NB4 (cell line): ENCODE measurements around the gene ZNF546.

ENCODE experiments used
- MYC ChIP-seq: IDR thresholded peaks from 2 replicates; pipeline ENCODE4 v1.6.1; 2011; ENCODE audit warnings: low read depth, low read length
- POLR2A ChIP-seq: IDR thresholded peaks from 2 replicates; pipeline ENCODE4 v1.6.1; 2011; ENCODE audit warnings: mild to moderate bottlenecking; ENCODE audit not compliant: insufficient read length; ENCODE audit errors: extremely low read depth

- no peak for TF ChIP-seq POLR2A
- no peak for TF ChIP-seq MYC
These were observed 9.3 kb upstream of the ZNF546 start for GRCh38 chr19:39987596-39987995.
